ENCODE results near the gene C2CD4C. TPM values are rescaled to one million over a fixed set of nuclear protein-coding genes. Genes with fewer than 3 reads are reported as not detected.
A peak's percentile ranks its signal among the peaks of the same experiment; 100 is the strongest.

Gene C2CD4C
- total RNA-seq, 4 donors from 2014 or later, result 2.4 to 2.5 TPM; not detected in 2

- intact Hi-C loops (cut with DNase I; ENCODE audit: low total_unique reads), result no loop called here
- TF ChIP-seq POLR2A (IDR thresholded peaks at IDR 0.05), result no peak
- no peak for TF ChIP-seq CTCF (IDR thresholded peaks at IDR 0.05)
- no peaks in the 10 kb centered on the region for H3K9me3 ChIP-seq
- H3K4me1 ChIP-seq, result no peaks in the 10 kb centered on the region
- H3K27ac ChIP-seq, result no peak overlapping the region
- H3K4me3 ChIP-seq, result no peak overlapping the region
- H3K27me3 ChIP-seq, result no peaks in the 10 kb centered on the region
- DNase-seq, result no peak
- no peaks in the 10 kb centered on the region for H3K36me3 ChIP-seq
These were observed 39.7 kb downstream of the C2CD4C start for GRCh38 chr19:369256-369655.

- H3K9me3 ChIP-seq, result no peaks in the 10 kb centered on the region
- H3K27me3 ChIP-seq, result no peaks in the 10 kb centered on the region
- H3K36me3 ChIP-seq, result no peaks in the 10 kb centered on the region
- no peak for DNase-seq
- H3K27ac ChIP-seq, result peak overlapping the region in 1 of 2 donors; percentile 25
- TF ChIP-seq CTCF (IDR thresholded peaks at IDR 0.05), result no peak
- intact Hi-C loops (cut with DNase I; ENCODE audit: low total_unique reads), result no loop called here
- no peaks in the 10 kb centered on the region for H3K4me1 ChIP-seq
- H3K4me3 ChIP-seq, result no peak overlapping the region
These were observed 40.3 kb downstream of the C2CD4C start for GRCh38 chr19:368630-369024.

- no peak for DNase-seq
- no peaks in the 10 kb centered on the region for H3K27me3 ChIP-seq
- TF ChIP-seq POLR2A (IDR thresholded peaks at IDR 0.05) (no peak), CTCF (IDR thresholded peaks at IDR 0.05) (no peak)
- peak overlapping the region in 1 of 2 donors; percentile 25 for H3K27ac ChIP-seq
- H3K36me3 ChIP-seq, result no peaks in the 10 kb centered on the region
- H3K9me3 ChIP-seq, result no peaks in the 10 kb centered on the region
- no peak overlapping the region for H3K4me3 ChIP-seq
- intact Hi-C loops (cut with DNase I; ENCODE audit: low total_unique reads), result no loop called here
- H3K4me1 ChIP-seq, result no peaks in the 10 kb centered on the region
These were observed 40.9 kb downstream of the C2CD4C start for GRCh38 chr19:367963-368629.

- intact Hi-C loops (cut with DNase I; ENCODE audit: low total_unique reads), result no loop called here
- Histone ChIP-seq H3K36me3 (no peaks in the 10 kb centered on the region), H3K9me3 (no peaks in the 10 kb centered on the region), H3K27ac (no peak overlapping the region), H3K27me3 (no peaks in the 10 kb centered on the region), H3K4me1 (no peaks in the 10 kb centered on the region), H3K4me3 (no peak overlapping the region)
- TF ChIP-seq CTCF (IDR thresholded peaks at IDR 0.05) (no peak), POLR2A (IDR thresholded peaks at IDR 0.05) (no peak)
- no peak for DNase-seq
These were observed 41.4 kb downstream of the C2CD4C start for GRCh38 chr19:367561-367960.

- intact Hi-C loops (cut with DNase I; ENCODE audit: low total_unique reads), result no loop called here
- no peak for DNase-seq
These were observed 42.0 kb downstream of the C2CD4C start for GRCh38 chr19:366951-367350.

More at GRCh38 chr19:366951-367350, 42.0 kb downstream of the C2CD4C start:
- no peaks in the 10 kb centered on the region for H3K27me3 ChIP-seq
- H3K27ac ChIP-seq, result no peak overlapping the region
- no peak overlapping the region for H3K4me3 ChIP-seq
- no peak for TF ChIP-seq POLR2A (IDR thresholded peaks at IDR 0.05)
- TF ChIP-seq CTCF (IDR thresholded peaks at IDR 0.05), result no peak
- H3K4me1 ChIP-seq, result no peaks in the 10 kb centered on the region
- no peaks in the 10 kb centered on the region for H3K9me3 ChIP-seq
- no peaks in the 10 kb centered on the region for H3K36me3 ChIP-seq

All from uterus (tissue), 4 donors.